ENCODE results near the gene HOXA11. TPM values are rescaled to one million over a fixed set of nuclear protein-coding genes. Genes with fewer than 3 reads are reported as not detected.

HOXA11 gene
- 0.08 and 0.16 TPM in 2 replicates for total RNA-seq (2014; rRNA removed; shearing (Covaris generic))
- polyA plus RNA-seq (2015; cell fraction: cytosol; rRNA removed), result 0.20 and 0.41 TPM in 2 replicates
- not detected in 2 replicates for polyA plus RNA-seq (2015; cell fraction: nucleus; rRNA removed)

DNA sequence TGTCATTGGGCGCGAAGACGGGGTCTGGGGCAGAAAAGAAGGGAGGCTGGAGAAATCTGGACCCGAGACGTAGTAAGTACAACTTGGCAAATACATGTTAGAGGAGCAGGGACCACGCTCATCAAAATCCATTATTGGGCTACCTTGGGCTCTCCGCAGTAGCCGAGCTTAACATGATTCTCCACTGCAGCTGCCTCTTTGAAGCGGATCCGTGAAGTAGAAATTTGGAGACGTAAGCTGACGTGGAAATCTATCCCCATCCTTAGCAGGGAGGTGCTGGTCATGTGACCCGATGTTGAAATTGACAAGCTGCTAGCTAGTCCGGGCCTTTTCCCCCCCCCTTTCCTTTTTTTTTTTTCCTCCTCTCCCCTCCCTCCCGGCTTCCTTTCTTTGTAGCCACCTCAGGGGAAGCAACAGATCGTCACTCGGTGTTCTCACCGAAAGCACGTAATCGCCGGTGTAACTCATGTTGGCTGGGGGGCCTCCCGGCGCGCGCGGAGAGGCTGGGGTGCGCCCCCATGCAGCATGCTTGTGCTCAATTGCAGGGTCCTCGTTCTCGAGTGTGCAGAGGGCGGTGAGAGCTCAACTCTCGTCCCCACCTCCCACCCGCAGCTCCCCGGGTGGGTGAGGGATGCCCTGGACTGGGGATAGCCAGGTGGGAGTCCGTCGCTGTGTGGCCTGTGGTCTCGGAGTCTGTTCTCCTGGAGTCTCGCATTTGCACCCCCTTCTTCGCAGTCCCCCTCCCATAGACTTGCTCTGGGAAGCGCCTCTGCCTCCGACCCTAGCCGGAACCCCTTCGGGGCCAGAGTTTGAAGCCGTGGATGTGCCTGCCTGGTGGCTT, at the start of gene HOXA11:
Gene HOXA11 (minus strand): TSS at position 220 of the 841 bp plus-strand sequence. CDS start 88 bp downstream, at position 132.
- DNase-seq (ENCODE audit: low read depth, low spot score), result no peak
- in situ Hi-C loops (cut with HindIII; ENCODE audit: low pct_unique_long_range_greater_than_20kb, low sequenced_read_pairs), result no loop called here

DNA sequence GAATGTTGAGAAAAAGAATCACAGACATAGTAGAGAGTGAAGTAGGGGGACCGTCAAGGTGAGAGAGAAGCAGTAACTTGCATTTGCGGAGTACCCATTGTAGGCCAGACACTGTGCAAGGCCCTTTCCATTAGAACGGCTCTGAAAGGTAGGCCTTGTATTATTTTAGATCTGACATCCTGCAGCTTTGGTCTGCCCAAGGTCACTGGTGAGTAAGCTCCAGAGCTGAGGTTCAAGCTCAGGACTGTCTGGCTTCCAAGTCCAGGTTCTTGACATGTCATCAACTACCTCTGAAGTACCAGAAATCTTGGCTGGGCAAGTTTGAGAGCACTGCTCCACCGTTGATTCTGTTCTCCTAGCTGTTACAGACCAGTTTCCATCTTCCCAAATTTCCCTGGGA, 44.4 kb upstream of the HOXA11 start:
- DNase-seq (ENCODE audit: low read depth, low spot score), result no peak
- in situ Hi-C loops (cut with HindIII; ENCODE audit: low pct_unique_long_range_greater_than_20kb, low sequenced_read_pairs), result no loop called here

GRCh38 chr7:27224983-27225934, 40.2 kb upstream of the HOXA11 start:
- in situ Hi-C loops (cut with HindIII; ENCODE audit: low pct_unique_long_range_greater_than_20kb, low sequenced_read_pairs), result loop anchor here (25.0 kb wide), 1 partner anchor 362 kb away; no protein-coding TSS in a partner anchor
- DNase-seq (ENCODE audit: low read depth, low spot score), result no peak

GRCh38 chr7:27223941-27224575, 39.0 kb upstream of the HOXA11 start:
- no peak for DNase-seq (ENCODE audit: low read depth, low spot score)
- in situ Hi-C loops (cut with HindIII; ENCODE audit: low pct_unique_long_range_greater_than_20kb, low sequenced_read_pairs), result loop anchor here (25.0 kb wide), 1 partner anchor 363 kb away; no protein-coding TSS in a partner anchor

GRCh38 chr7:27221201-27221797, 36.3 kb upstream of the HOXA11 start:
- in situ Hi-C loops (cut with HindIII; ENCODE audit: low pct_unique_long_range_greater_than_20kb, low sequenced_read_pairs), result loop anchor here (25.0 kb wide), 1 partner anchor 366 kb away; no protein-coding TSS in a partner anchor
- no peak for DNase-seq (ENCODE audit: low read depth, low spot score)

DNA sequence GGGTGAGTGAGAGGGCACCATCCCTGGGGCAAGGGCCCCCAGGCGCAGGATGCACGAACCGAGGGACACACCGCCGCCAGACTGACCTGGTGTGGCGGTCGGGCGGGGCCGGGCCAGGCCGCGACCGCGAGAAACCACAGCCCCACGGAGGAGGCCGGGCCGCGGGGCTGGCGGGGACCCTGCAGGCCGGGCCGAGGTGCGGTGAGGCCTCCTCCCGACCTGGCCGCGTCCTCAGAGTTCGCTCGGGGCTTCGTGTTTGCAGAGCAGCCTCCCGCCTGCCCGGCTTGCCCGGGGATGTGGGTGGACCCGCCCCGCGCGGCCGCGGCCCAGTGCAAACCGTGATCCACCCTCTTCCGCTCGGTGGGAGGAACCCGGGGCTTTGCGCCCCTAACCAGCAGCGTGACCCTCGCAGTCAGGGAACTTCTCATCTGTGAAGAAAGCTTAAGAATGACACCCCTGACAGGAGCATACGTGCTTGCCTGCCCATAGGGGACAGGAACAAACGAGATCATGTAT, 35.5 kb upstream of the HOXA11 start:
- DNase-seq (ENCODE audit: low read depth, low spot score), result no peak
- in situ Hi-C loops (cut with HindIII; ENCODE audit: low pct_unique_long_range_greater_than_20kb, low sequenced_read_pairs), result loop anchor here (25.0 kb wide), 1 partner anchor 367 kb away; no protein-coding TSS in a partner anchor

GRCh38 chr7:27219821-27220220, 34.8 kb upstream of the HOXA11 start:
- DNase-seq (ENCODE audit: low read depth, low spot score), result no peak
- in situ Hi-C loops (cut with HindIII; ENCODE audit: low pct_unique_long_range_greater_than_20kb, low sequenced_read_pairs), result loop anchor here (25.0 kb wide), 1 partner anchor 367 kb away; no protein-coding TSS in a partner anchor

- in situ Hi-C loops (cut with HindIII; ENCODE audit: low pct_unique_long_range_greater_than_20kb, low sequenced_read_pairs), result loop anchor here (25.0 kb wide), 1 partner anchor 369 kb away; no protein-coding TSS in a partner anchor
- no peak for DNase-seq (ENCODE audit: low read depth, low spot score)
These were observed 32.9 kb upstream of the HOXA11 start for GRCh38 chr7:27217951-27218350.

GRCh38 chr7:27215356-27215755, 30.3 kb upstream of the HOXA11 start:
- in situ Hi-C loops (cut with HindIII; ENCODE audit: low pct_unique_long_range_greater_than_20kb, low sequenced_read_pairs), result loop anchor here (25.0 kb wide), 1 partner anchor 372 kb away; no protein-coding TSS in a partner anchor
- DNase-seq (ENCODE audit: low read depth, low spot score), result no peak

- in situ Hi-C loops (cut with HindIII; ENCODE audit: low pct_unique_long_range_greater_than_20kb, low sequenced_read_pairs), result loop anchor here (25.0 kb wide), 1 partner anchor 373 kb away; no protein-coding TSS in a partner anchor
- no peak for DNase-seq (ENCODE audit: low read depth, low spot score)
These were observed 29.4 kb upstream of the HOXA11 start for GRCh38 chr7:27214239-27214950.

DNA sequence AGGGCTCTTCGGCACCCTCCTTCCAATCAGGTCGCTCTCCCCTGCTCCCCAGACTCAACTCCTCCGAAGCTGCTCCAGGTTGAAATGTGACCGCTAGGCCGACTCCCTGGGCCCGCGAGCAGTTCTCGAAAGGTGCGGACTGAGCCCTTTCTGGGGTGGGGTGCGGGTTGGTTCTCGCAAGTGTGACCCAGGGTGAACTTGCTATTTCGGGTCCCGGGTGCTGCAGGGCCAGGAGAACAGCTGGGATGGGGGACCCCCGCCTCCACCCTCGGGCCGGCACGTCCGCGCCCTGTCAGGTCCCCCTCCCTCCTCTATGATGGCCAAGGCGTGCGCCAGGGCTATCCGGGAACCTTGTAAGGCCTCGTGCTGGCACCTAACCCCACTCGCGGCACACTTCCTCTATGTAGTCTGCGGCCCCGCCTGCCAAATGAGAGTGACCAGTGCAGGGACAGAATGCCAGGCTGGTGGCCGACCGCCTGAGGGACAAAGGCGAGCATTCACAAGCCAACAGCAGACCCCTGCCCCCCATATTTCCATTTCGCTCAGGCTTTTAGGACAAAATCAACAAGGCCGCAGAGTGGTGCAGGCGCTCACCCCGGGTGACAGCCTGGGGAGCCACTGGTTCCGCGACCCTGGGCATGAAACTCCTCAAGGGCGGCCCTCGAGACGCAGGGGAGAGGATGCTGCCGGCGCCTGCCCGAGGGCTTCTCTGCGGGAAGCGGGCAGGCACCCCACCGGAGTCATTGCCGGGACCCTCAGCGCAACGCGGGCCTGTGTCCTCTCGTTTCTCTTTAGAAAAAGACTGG, 28.6 kb upstream of the HOXA11 start:
- DNase-seq (ENCODE audit: low read depth, low spot score), result no peak
- in situ Hi-C loops (cut with HindIII; ENCODE audit: low pct_unique_long_range_greater_than_20kb, low sequenced_read_pairs), result loop anchor here (25.0 kb wide), 1 partner anchor 374 kb away; no protein-coding TSS in a partner anchor

DNA sequence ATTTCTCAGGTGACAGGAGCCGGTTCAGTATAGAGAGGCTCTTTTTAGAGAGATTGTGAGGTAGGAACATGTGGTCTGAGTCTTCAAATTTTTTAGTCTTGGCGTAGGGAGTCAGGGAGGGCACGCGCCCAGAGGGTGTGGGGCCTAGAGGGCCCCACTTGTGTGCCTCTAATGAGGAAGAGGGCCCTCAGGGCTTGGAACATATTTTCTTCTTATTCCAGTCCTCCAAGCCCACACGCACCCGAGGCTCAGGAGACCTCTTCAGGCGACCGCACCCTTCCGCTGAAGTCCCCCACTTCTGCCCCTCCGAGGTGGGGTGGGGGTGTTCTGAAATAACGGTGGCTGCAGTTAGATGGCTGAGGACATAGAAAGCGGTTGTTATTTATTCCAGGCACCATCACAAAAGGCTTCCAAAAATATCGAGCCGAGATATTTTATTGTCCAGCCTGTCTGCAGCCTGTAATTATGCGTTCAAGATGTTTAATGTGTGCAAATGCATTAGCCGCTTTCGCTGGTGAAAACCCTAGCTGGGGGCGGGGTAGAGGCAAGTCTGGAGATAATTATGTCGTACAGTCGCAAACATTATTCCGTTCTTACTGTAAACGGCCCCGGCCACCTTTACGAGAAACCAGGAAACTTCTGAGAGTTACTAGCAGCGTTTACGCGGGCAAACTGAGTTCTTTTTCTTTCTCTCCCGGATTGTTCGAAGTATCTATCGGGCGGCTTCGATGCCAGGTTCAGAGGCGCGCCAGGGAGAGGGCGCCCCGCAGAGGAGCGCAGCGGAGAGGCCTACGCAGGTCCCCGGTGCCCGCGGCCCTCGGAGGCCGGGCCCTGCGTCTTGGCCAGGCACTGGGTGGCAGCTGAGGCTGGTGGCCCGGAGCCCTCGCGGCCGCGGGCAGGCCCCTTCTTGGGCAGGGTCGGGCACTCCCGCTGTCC, 27.7 kb upstream of the HOXA11 start:
- no peak for DNase-seq (ENCODE audit: low read depth, low spot score)
- in situ Hi-C loops (cut with HindIII; ENCODE audit: low pct_unique_long_range_greater_than_20kb, low sequenced_read_pairs), result loop anchor here (25.0 kb wide), 1 partner anchor 375 kb away; no protein-coding TSS in a partner anchor

GRCh38 chr7:27211764-27212204, 26.8 kb upstream of the HOXA11 start:
- no peak for DNase-seq (ENCODE audit: low read depth, low spot score)
- in situ Hi-C loops (cut with HindIII; ENCODE audit: low pct_unique_long_range_greater_than_20kb, low sequenced_read_pairs), result loop anchor here (25.0 kb wide), 1 partner anchor 376 kb away; no protein-coding TSS in a partner anchor

GRCh38 chr7:27211084-27211446, 26.0 kb upstream of the HOXA11 start:
- in situ Hi-C loops (cut with HindIII; ENCODE audit: low pct_unique_long_range_greater_than_20kb, low sequenced_read_pairs), result loop anchor here (25.0 kb wide), 1 partner anchor 376 kb away; no protein-coding TSS in a partner anchor
- no peak for DNase-seq (ENCODE audit: low read depth, low spot score)
